Adipocyte (in vitro differentiated cells): ENCODE measurements around the gene CDC5L.

Experiments
- DNase-seq: peaks from one replicate; pipeline ENCODE4 v3.0.0-alpha.2; 2015; ENCODE audit warnings: low read depth
- H3K27me3 ChIP-seq: replicated peaks from 2 replicates; pipeline ENCODE4 v1.7.0; 2013; ENCODE audit warnings: mild to moderate bottlenecking, low read length, moderate library complexity; ENCODE audit not compliant: control insufficient read depth, insufficient read depth
- H3K36me3 ChIP-seq: 2 replicates; pipeline ENCODE4 v1.7.0; 2013; ENCODE audit warnings: low read length, mild to moderate bottlenecking, moderate library complexity; ENCODE audit not compliant: control insufficient read depth, insufficient read depth, severe bottlenecking
- H3K4me1 ChIP-seq: 2 replicates; pipeline ENCODE4 v1.7.0; 2013; ENCODE audit warnings: mild to moderate bottlenecking, low read length, moderate library complexity; ENCODE audit not compliant: control insufficient read depth, insufficient read depth
- H3K4me3 ChIP-seq: 2 replicates; pipeline ENCODE4 v1.7.0; 2013; ENCODE audit warnings: mild to moderate bottlenecking, low read length, moderate library complexity
- H3K9ac ChIP-seq: 2 replicates; pipeline ENCODE4 v1.7.0; 2013; ENCODE audit warnings: mild to moderate bottlenecking, low read length, moderate library complexity
- H3K9me3 ChIP-seq: 2 replicates; pipeline ENCODE4 v1.7.0; 2013; ENCODE audit warnings: mild to moderate bottlenecking, low read length, moderate library complexity; ENCODE audit not compliant: control insufficient read depth

CDC5L gene

GRCh38 chr6:44477293-44477894, 89.9 kb downstream of the CDC5L start:
- Histone ChIP-seq H3K9ac (no peak overlapping the region), H3K4me3 (no peak overlapping the region)

GRCh38 chr6:44478158-44478557, 90.7 kb downstream of the CDC5L start:
- peaks cover 5% of the 10 kb centered on the region for H3K4me1 ChIP-seq
- H3K9ac ChIP-seq = no peak overlapping the region
- H3K36me3 ChIP-seq = no peaks in the 10 kb centered on the region
- no peak overlapping the region for H3K4me3 ChIP-seq
- no peaks in the 10 kb centered on the region for H3K9me3 ChIP-seq
- DNase-seq = no peak
- H3K27me3 ChIP-seq = peaks cover 38% of the 10 kb centered on the region

More at GRCh38 chr6:44477293-44477894, 89.9 kb downstream of the CDC5L start:
- Histone ChIP-seq H3K4me1 (peaks cover 5% of the 10 kb centered on the region), H3K9me3 (no peaks in the 10 kb centered on the region), H3K27me3 (peaks cover 37% of the 10 kb centered on the region), H3K36me3 (no peaks in the 10 kb centered on the region)
- DNase-seq = no peak

GRCh38 chr6:44478591-44479254, 91.2 kb downstream of the CDC5L start:
- H3K4me1 ChIP-seq = peaks cover 5% of the 10 kb centered on the region
- no peak overlapping the region for H3K4me3 ChIP-seq
- DNase-seq = no peak

GRCh38 chr6:44480097-44480541, 92.6 kb downstream of the CDC5L start:
- Histone ChIP-seq H3K36me3 (no peaks in the 10 kb centered on the region), H3K27me3 (peaks cover 38% of the 10 kb centered on the region), H3K4me3 (no peak overlapping the region), H3K9ac (no peak overlapping the region), H3K9me3 (no peaks in the 10 kb centered on the region), H3K4me1 (peaks cover under 1% of the 10 kb centered on the region)
- no peak for DNase-seq

More at GRCh38 chr6:44478591-44479254, 91.2 kb downstream of the CDC5L start:
- Histone ChIP-seq H3K9ac (no peak overlapping the region), H3K36me3 (no peaks in the 10 kb centered on the region), H3K9me3 (no peaks in the 10 kb centered on the region), H3K27me3 (peaks cover 38% of the 10 kb centered on the region)

- no peaks in the 10 kb centered on the region for H3K36me3 ChIP-seq
- H3K4me3 ChIP-seq = no peak overlapping the region
- H3K4me1 ChIP-seq = no peaks in the 10 kb centered on the region
- no peak overlapping the region for H3K9ac ChIP-seq
- H3K9me3 ChIP-seq = no peaks in the 10 kb centered on the region
- DNase-seq = no peak
- peaks cover 39% of the 10 kb centered on the region for H3K27me3 ChIP-seq
Measured at GRCh38 chr6:44481056-44481455, 93.5 kb downstream of the CDC5L start.

GRCh38 chr6:44481760-44482159, 94.3 kb downstream of the CDC5L start:
- Histone ChIP-seq H3K4me3 (no peak overlapping the region), H3K27me3 (peaks cover 38% of the 10 kb centered on the region), H3K36me3 (no peaks in the 10 kb centered on the region), H3K9ac (no peak overlapping the region), H3K4me1 (no peaks in the 10 kb centered on the region), H3K9me3 (no peaks in the 10 kb centered on the region)
- no peak for DNase-seq

- H3K9ac ChIP-seq = no peak overlapping the region
- no peak for DNase-seq
- H3K27me3 ChIP-seq = peaks cover 39% of the 10 kb centered on the region
- H3K4me1 ChIP-seq = peaks cover 6% of the 10 kb centered on the region
- H3K4me3 ChIP-seq = no peak overlapping the region
- H3K36me3 ChIP-seq = no peaks in the 10 kb centered on the region
- no peaks in the 10 kb centered on the region for H3K9me3 ChIP-seq
Measured at GRCh38 chr6:44485601-44486401, 98.3 kb downstream of the CDC5L start.

GRCh38 chr6:44487002-44487401, 99.5 kb downstream of the CDC5L start:
- no peak for DNase-seq
- Histone ChIP-seq H3K4me1 (peaks cover 6% of the 10 kb centered on the region), H3K36me3 (no peaks in the 10 kb centered on the region), H3K4me3 (no peak overlapping the region), H3K27me3 (peaks cover 37% of the 10 kb centered on the region), H3K9me3 (no peaks in the 10 kb centered on the region), H3K9ac (no peak overlapping the region)

GRCh38 chr6:44487586-44487985, 100.1 kb downstream of the CDC5L start:
- H3K4me3 ChIP-seq = no peak overlapping the region
- H3K27me3 ChIP-seq = peaks cover 31% of the 10 kb centered on the region
- no peak for DNase-seq
- no peak overlapping the region for H3K9ac ChIP-seq
- no peaks in the 10 kb centered on the region for H3K9me3 ChIP-seq
- H3K4me1 ChIP-seq = peaks cover 6% of the 10 kb centered on the region
- H3K36me3 ChIP-seq = no peaks in the 10 kb centered on the region

- no peaks in the 10 kb centered on the region for H3K9me3 ChIP-seq
- peaks cover 28% of the 10 kb centered on the region for H3K27me3 ChIP-seq
- H3K4me1 ChIP-seq = peaks cover 18% of the 10 kb centered on the region
- peak; percentile 94 for DNase-seq
- H3K36me3 ChIP-seq = no peaks in the 10 kb centered on the region
- peak overlapping the region; percentile 66 for H3K4me3 ChIP-seq
- H3K9ac ChIP-seq = peak overlapping the region; percentile 50
Measured at GRCh38 chr6:44489910-44490604, 102.6 kb downstream of the CDC5L start.

GRCh38 chr6:44493132-44493531, 105.6 kb downstream of the CDC5L start:
- Histone ChIP-seq H3K27me3 (peaks cover 15% of the 10 kb centered on the region), H3K9me3 (no peaks in the 10 kb centered on the region), H3K36me3 (no peaks in the 10 kb centered on the region), H3K4me1 (peaks cover 28% of the 10 kb centered on the region), H3K4me3 (no peak overlapping the region), H3K9ac (no peak overlapping the region)
- DNase-seq = no peak
